ENCODE measurements around the gene HRH4. TPM values are rescaled to one million over a fixed set of nuclear protein-coding genes. Genes with fewer than 3 reads are reported as not detected.
A peak's percentile ranks its signal among the peaks of the same experiment; 100 is the strongest.

Gene HRH4
- total and polyA plus RNA-seq, 10 of the 15 experiments (the other 5 are each of a cell fraction or from before 2014, with no cell fraction given): not detected

GRCh38 chr18:24488824-24489493, 28.5 kb downstream of the HRH4 start:
- in situ Hi-C loops (cut with MboI) (loop anchor here (5.0 kb wide), 3 partner anchors 132 to 312 kb away; no protein-coding TSS in a partner anchor), intact Hi-C loops (cut with micrococcal nuclease; ENCODE audit: unreplicated experiment) (loop anchor here (2.0 to 10.0 kb wide), 3 partner anchors 54 to 1343 kb away; no protein-coding TSS in a partner anchor)
- BruUV-seq (replicated peaks): no TSS peak
- RAD21 ChIA-PET (ENCODE audit: unreplicated experiment): interaction anchor here (0.6 to 4.1 kb wide), 12 partner anchors 13 to 1950 kb away, joined by 3 to 59 read pairs (median 6); no protein-coding TSS in a partner anchor
- peaks cover 2% of the 10 kb centered on the region; the same call in 2 of the 3 replicates for H3K9me3 ChIP-seq (replicated peaks; ENCODE audit: control insufficient read depth, insufficient read depth, low read length)
- peaks cover 0 to 6% of the 10 kb centered on the region in 2 experiments; a peak in 2 of 4 replicates for H3K27me3 ChIP-seq (replicated peaks in 1 of 2; ENCODE audit: control insufficient read depth in 2 of 2, insufficient read depth in 2 of 2, low read length in 1 of 2)
- H3K4me1 ChIP-seq (ENCODE audit: control insufficient read depth, insufficient read depth, low read length): peaks cover 10% of the 10 kb centered on the region
- no peak overlapping the region for H3K9ac ChIP-seq (ENCODE audit: control insufficient read depth, insufficient read depth, low read length)
- FAIRE-seq (no peak), ATAC-seq (peak; percentile 32; the same call in 2 of the 3 replicates), DNase-seq (ENCODE audit: low read depth, low spot score) (peak; percentile 3)
- H3K4me3 ChIP-seq: no peak overlapping the region
- no peaks in the 10 kb centered on the region; the same call in 1 of the 2 replicates for H4K20me1 ChIP-seq (ENCODE audit: control insufficient read depth, insufficient read depth)
- H3K79me2 ChIP-seq (ENCODE audit: control insufficient read depth, insufficient read depth, low read length): no peaks in the 10 kb centered on the region
- H3K36me3 ChIP-seq (ENCODE audit: control insufficient read depth in 2 of 2, insufficient read depth in 2 of 2, low read length in 1 of 2): no peaks in the 10 kb centered on the region
- 12% methylated on average over 7 of the region's 7 CpGs for WGBS (ENCODE audit: insufficient coverage, insufficient replicate concordance, low lambda C conversion rate, missing lambda C conversion rate)
- no peak overlapping the region for H2AFZ ChIP-seq (ENCODE audit: control insufficient read depth, low read depth, low read length)
- no peak overlapping the region for H3K4me2 ChIP-seq (ENCODE audit: control insufficient read depth, insufficient read depth)
- H3K27ac ChIP-seq (ENCODE audit: control insufficient read depth, insufficient read depth): no peak overlapping the region
- CTCF ChIA-PET: interaction anchor here (0.6 to 8.9 kb wide), 54 partner anchors 8 to 643 kb away, joined by 3 to 129 read pairs (median 4); partner anchors contain the start of gene HRH4
- SMC1A ChIA-PET (ENCODE audit: uncharacterized antibody, unreplicated experiment): interaction anchor here (0.6 to 2.7 kb wide), 30 partner anchors 9 to 1701 kb away, joined by 3 to 33 read pairs (median 3); partner anchors contain the start of gene HRH4
- POLR2A ChIA-PET: no interaction called here
- TF ChIP-seq KDM1A (IDR thresholded peaks at IDR 0.05; ENCODE audit: borderline replicate concordance) (no peak), ZBTB4 (CRISPR knock-in tag; IDR thresholded peaks at IDR 0.05) (no peak), POLR2AphosphoS5 (IDR thresholded peaks at IDR 0.05; ENCODE audit: low read length) (no peak), LARP7 (IDR thresholded peaks at IDR 0.05) (no peak), PAX8 (IDR thresholded peaks at IDR 0.05) (no peak), CBX3 (IDR thresholded peaks at IDR 0.05; ENCODE audit: borderline replicate concordance, low read depth) (no peak), NR2C1 (IDR thresholded peaks at IDR 0.05) (no peak), MXI1 (IDR thresholded peaks at IDR 0.05; ENCODE audit: low read depth, low read length) (no peak), BRCA1 (IDR thresholded peaks at IDR 0.05; ENCODE audit: low read depth, low read length) (no peak), CREB1 (IDR thresholded peaks at IDR 0.05; ENCODE audit: low read depth) (no peak), RUNX3 (IDR thresholded peaks at IDR 0.05; ENCODE audit: low read length) (no peak), GABPA (IDR thresholded peaks at IDR 0.05; ENCODE audit: low read depth) (no peak), SIN3A (IDR thresholded peaks at IDR 0.05; ENCODE audit: low read depth, low read length) (no peak), FOXK2 (IDR thresholded peaks at IDR 0.05) (no peak), CTCF (IDR thresholded peaks at IDR 0.05 in 2 of 3, conservative IDR thresholded peaks at IDR 0.05 in 1 of 3; ENCODE audit: control insufficient read depth in 2 of 3, extremely low read depth in 1 of 3, insufficient read depth in 1 of 3, low read depth in 3 of 3, low read length in 3 of 3) (peak; percentile 55 to 63 (median 60); a peak in 5 of 6 replicates), NFIC (IDR thresholded peaks at IDR 0.05; ENCODE audit: low read depth, low read length) (no peak), CBX5 (IDR thresholded peaks at IDR 0.05; ENCODE audit: low read depth) (no peak)
- TF ChIP-seq, protein P1, sequence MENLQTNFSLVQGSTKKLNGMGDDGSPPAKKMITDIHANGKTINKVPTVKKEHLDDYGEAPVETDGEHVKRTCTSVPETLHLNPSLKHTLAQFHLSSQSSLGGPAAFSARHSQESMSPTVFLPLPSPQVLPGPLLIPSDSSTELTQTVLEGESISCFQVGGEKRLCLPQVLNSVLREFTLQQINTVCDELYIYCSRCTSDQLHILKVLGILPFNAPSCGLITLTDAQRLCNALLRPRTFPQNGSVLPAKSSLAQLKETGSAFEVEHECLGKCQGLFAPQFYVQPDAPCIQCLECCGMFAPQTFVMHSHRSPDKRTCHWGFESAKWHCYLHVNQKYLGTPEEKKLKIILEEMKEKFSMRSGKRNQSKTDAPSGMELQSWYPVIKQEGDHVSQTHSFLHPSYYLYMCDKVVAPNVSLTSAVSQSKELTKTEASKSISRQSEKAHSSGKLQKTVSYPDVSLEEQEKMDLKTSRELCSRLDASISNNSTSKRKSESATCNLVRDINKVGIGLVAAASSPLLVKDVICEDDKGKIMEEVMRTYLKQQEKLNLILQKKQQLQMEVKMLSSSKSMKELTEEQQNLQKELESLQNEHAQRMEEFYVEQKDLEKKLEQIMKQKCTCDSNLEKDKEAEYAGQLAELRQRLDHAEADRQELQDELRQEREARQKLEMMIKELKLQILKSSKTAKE (IDR thresholded peaks at IDR 0.05; ENCODE audit: low read depth, poor library complexity, severe bottlenecking): no peak

Measured in GM12878 (cell line).